ENCODE results near the gene SPARC.

SPARC gene

DNA sequence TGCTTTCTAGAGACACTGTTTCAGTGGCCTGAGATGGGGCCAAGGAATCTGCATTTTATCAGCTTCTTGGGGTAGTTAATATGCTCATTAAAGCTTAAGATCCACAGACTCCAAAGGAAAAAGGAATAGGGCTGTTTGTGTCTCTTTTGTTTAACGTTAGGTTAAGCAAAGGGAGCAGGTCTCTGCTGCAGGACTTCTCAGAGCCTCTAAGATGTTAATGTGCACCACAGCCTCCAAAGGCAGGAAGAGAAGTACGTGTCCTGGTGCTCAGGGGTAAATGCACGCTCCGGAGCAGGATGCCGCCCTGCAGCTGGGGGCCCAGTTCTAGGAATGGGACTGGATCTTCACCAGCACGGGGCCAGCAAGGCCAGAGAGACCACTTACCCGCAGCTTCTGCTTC, 19.6 kb downstream of the SPARC start:
- no peak overlapping the region for H3K4ac ChIP-seq (ENCODE audit: low read depth, low read length)
- no peak overlapping the region for H2AK5ac ChIP-seq (ENCODE audit: low read length)
- H3K4me3 ChIP-seq (ENCODE audit: low read length), result no peak overlapping the region
- no peak for DNase-seq
- H3K4me1 ChIP-seq (ENCODE audit: control insufficient read depth, low read depth, low read length), result no peaks in the 10 kb centered on the region
- H3K18ac ChIP-seq (ENCODE audit: low read length), result no peak overlapping the region
- H3K27ac ChIP-seq (ENCODE audit: low read depth, low read length), result no peak overlapping the region
- H4K8ac ChIP-seq (ENCODE audit: low read depth, low read length), result no peak overlapping the region
- H4K5ac ChIP-seq (ENCODE audit: low read length), result no peak overlapping the region
- H3K9ac ChIP-seq (ENCODE audit: low read length), result no peak overlapping the region
- H3K27me3 ChIP-seq (ENCODE audit: insufficient read depth, low read length, poor library complexity), result no peaks in the 10 kb centered on the region
- no CpG with 5 or more reads among the region's 7 CpGs for WGBS (ENCODE audit: extremely low coverage, insufficient coverage, low lambda C conversion rate)
- H3K36me3 ChIP-seq (ENCODE audit: control insufficient read depth, insufficient read depth, low read length), result peaks cover 69% of the 10 kb centered on the region
- no peak overlapping the region for H3K4me2 ChIP-seq (ENCODE audit: low read length)
- H3K56ac ChIP-seq (ENCODE audit: low read length), result no peak overlapping the region
- no peak overlapping the region for H3K23ac ChIP-seq (ENCODE audit: low read length)
- no peak overlapping the region for H2BK120ac ChIP-seq (ENCODE audit: low read depth, low read length)
- H2BK5ac ChIP-seq (ENCODE audit: low read length), result no peak overlapping the region
- peaks cover 10% of the 10 kb centered on the region for H3K79me1 ChIP-seq (ENCODE audit: low read length)
- H2BK15ac ChIP-seq (replicated peaks; ENCODE audit: low read depth), result no peak overlapping the region
- H3K79me2 ChIP-seq (ENCODE audit: control insufficient read depth, insufficient read depth, low read length), result no peaks in the 10 kb centered on the region

DNA sequence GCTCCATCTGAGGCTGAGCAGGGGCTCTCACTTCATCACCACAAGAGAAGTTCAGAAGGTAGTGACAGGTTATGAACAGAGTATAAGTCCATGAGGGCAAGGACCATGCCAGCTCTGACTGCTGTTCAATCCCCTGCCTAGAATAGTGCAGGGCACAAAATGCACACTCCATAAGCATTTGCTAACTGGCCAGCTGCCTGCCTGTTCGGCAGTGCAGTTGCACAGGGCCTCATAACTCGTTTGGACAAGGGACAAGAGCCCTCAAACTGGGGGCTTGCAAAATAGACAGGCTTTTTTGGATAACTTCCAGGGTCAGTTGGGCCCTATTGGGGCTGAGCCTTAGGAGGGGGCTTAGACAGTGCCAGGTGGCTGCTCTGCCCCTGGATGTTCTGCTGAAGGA, 21.1 kb downstream of the SPARC start:
- Histone ChIP-seq H3K36me3 (ENCODE audit: control insufficient read depth, insufficient read depth, low read length) (peaks cover 56% of the 10 kb centered on the region), H3K56ac (ENCODE audit: low read length) (no peak overlapping the region), H3K79me1 (ENCODE audit: low read length) (peaks cover 5% of the 10 kb centered on the region), H3K4me3 (ENCODE audit: low read length) (no peak overlapping the region), H3K23ac (ENCODE audit: low read length) (no peak overlapping the region), H3K79me2 (ENCODE audit: control insufficient read depth, insufficient read depth, low read length) (no peaks in the 10 kb centered on the region), H3K4ac (ENCODE audit: low read depth, low read length) (no peak overlapping the region), H2BK5ac (ENCODE audit: low read length) (no peak overlapping the region), H3K18ac (ENCODE audit: low read length) (no peak overlapping the region), H2AK5ac (ENCODE audit: low read length) (no peak overlapping the region), H2BK120ac (ENCODE audit: low read depth, low read length) (no peak overlapping the region), H3K4me2 (ENCODE audit: low read length) (no peak overlapping the region), H3K27me3 (ENCODE audit: insufficient read depth, low read length, poor library complexity) (no peaks in the 10 kb centered on the region), H4K5ac (ENCODE audit: low read length) (no peak overlapping the region), H2BK15ac (replicated peaks; ENCODE audit: low read depth) (no peak overlapping the region), H3K27ac (ENCODE audit: low read depth, low read length) (no peak overlapping the region), H3K4me1 (ENCODE audit: control insufficient read depth, low read depth, low read length) (no peaks in the 10 kb centered on the region), H4K8ac (ENCODE audit: low read depth, low read length) (no peak overlapping the region), H3K9ac (ENCODE audit: low read length) (no peak overlapping the region)
- WGBS (ENCODE audit: extremely low coverage, insufficient coverage, low lambda C conversion rate), result no CpG with 5 or more reads among the region's 2 CpGs
- no peak for DNase-seq

DNA sequence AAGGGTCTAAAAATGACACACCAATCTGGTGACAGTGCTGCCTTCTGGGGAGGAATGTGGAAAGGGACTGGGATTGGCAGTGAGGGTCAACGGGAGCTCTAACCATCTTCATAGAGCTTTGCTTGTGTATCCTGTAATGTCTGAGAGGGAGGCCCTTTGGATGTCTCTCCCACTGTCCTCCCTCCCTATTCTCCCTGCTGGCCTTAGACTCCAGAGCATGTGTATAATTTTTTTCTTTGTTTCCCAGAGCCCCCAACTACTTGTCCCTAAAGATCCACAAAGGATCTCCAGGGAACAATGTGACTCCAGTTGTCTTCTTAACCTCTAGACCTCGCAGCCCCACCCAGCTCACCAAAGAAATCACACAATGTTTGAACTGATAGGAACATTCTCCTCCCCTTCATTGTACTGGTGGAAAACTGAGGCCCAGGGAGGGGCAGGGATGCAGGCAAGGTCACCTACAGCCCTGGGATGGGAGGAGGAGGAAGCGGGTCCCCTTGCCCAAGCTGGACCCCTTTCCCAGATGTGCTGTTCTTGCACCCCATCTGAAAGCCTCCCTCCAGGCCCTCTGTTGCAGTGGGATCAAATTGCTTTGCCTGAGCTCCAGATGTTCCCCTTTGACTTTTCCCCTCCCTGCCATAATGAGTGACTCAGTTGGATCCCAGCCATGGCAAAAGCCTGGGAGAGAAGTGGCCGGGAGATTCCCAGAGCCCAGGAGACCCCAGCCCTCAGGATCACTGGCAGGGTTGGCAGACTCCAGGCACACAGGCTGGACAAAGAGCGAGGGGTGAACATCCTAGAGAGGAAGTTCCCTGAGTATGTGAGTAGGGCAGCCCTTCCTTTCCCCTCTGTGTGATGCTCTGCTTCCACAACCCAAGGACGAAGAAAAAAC, 21.8 kb downstream of the SPARC start:
- Histone ChIP-seq H3K79me1 (ENCODE audit: low read length) (peaks cover 4% of the 10 kb centered on the region), H4K5ac (ENCODE audit: low read length) (no peak overlapping the region), H3K56ac (ENCODE audit: low read length) (no peak overlapping the region), H3K27ac (ENCODE audit: low read depth, low read length) (no peak overlapping the region), H3K79me2 (ENCODE audit: control insufficient read depth, insufficient read depth, low read length) (no peaks in the 10 kb centered on the region), H3K9ac (ENCODE audit: low read length) (no peak overlapping the region), H3K4me1 (ENCODE audit: control insufficient read depth, low read depth, low read length) (no peaks in the 10 kb centered on the region), H3K18ac (ENCODE audit: low read length) (no peak overlapping the region), H3K4me2 (ENCODE audit: low read length) (no peak overlapping the region), H4K8ac (ENCODE audit: low read depth, low read length) (no peak overlapping the region), H3K4ac (ENCODE audit: low read depth, low read length) (no peak overlapping the region), H2BK15ac (replicated peaks; ENCODE audit: low read depth) (no peak overlapping the region), H3K23ac (ENCODE audit: low read length) (no peak overlapping the region), H3K4me3 (ENCODE audit: low read length) (no peak overlapping the region), H2BK5ac (ENCODE audit: low read length) (no peak overlapping the region), H3K36me3 (ENCODE audit: control insufficient read depth, insufficient read depth, low read length) (peaks cover 50% of the 10 kb centered on the region), H2BK120ac (ENCODE audit: low read depth, low read length) (no peak overlapping the region), H2AK5ac (ENCODE audit: low read length) (no peak overlapping the region), H3K27me3 (ENCODE audit: insufficient read depth, low read length, poor library complexity) (no peaks in the 10 kb centered on the region)
- no CpG with 5 or more reads among the region's 6 CpGs for WGBS (ENCODE audit: extremely low coverage, insufficient coverage, low lambda C conversion rate)
- no peak for DNase-seq

DNA sequence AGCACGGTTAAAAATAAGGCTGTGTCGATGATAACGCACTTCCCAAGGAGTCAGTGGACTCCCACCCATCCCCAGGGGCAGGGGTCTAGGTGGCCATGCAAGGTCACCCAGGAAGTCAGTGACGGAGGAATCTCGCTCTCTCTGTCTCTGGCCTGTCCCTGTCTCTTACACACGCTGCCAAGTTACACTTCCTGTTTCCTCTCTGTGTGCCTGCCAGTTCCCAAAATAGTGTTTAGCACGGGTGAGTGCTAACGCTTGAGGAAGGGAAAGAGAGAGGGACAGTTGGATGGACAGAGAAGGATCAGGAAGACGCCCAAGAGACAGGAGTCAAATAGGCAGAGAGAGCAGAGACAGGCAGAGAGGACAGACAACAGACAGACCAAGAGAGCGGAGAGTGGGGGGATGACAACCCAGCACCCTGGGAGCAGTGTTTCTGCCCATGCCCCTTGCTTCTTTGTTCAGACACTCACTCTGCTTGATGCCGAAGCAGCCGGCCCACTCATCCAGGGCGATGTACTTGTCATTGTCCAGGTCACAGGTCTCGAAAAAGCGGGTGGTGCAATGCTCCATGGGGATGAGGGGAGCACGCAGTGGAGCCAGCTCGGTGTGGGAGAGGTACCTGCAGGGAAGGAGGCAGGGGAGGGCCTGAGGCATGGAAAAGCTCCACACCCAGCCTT, 23.0 kb downstream of the SPARC start:
- Histone ChIP-seq H3K23ac (ENCODE audit: low read length) (no peak overlapping the region), H3K4ac (ENCODE audit: low read depth, low read length) (no peak overlapping the region), H3K4me2 (ENCODE audit: low read length) (no peak overlapping the region), H3K79me1 (ENCODE audit: low read length) (no peaks in the 10 kb centered on the region), H2BK15ac (replicated peaks; ENCODE audit: low read depth) (no peak overlapping the region), H4K5ac (ENCODE audit: low read length) (no peak overlapping the region), H3K18ac (ENCODE audit: low read length) (no peak overlapping the region), H2AK5ac (ENCODE audit: low read length) (no peak overlapping the region), H3K4me3 (ENCODE audit: low read length) (no peak overlapping the region), H2BK120ac (ENCODE audit: low read depth, low read length) (no peak overlapping the region), H3K27me3 (ENCODE audit: insufficient read depth, low read length, poor library complexity) (no peaks in the 10 kb centered on the region), H4K8ac (ENCODE audit: low read depth, low read length) (no peak overlapping the region), H3K27ac (ENCODE audit: low read depth, low read length) (no peak overlapping the region), H3K79me2 (ENCODE audit: control insufficient read depth, insufficient read depth, low read length) (no peaks in the 10 kb centered on the region), H2BK5ac (ENCODE audit: low read length) (no peak overlapping the region), H3K56ac (ENCODE audit: low read length) (no peak overlapping the region), H3K9ac (ENCODE audit: low read length) (no peak overlapping the region), H3K4me1 (ENCODE audit: control insufficient read depth, low read depth, low read length) (peaks cover 2% of the 10 kb centered on the region), H3K36me3 (ENCODE audit: control insufficient read depth, insufficient read depth, low read length) (peaks cover 40% of the 10 kb centered on the region)
- no CpG with 5 or more reads among the region's 17 CpGs for WGBS (ENCODE audit: extremely low coverage, insufficient coverage, low lambda C conversion rate)
- no peak for DNase-seq

DNA sequence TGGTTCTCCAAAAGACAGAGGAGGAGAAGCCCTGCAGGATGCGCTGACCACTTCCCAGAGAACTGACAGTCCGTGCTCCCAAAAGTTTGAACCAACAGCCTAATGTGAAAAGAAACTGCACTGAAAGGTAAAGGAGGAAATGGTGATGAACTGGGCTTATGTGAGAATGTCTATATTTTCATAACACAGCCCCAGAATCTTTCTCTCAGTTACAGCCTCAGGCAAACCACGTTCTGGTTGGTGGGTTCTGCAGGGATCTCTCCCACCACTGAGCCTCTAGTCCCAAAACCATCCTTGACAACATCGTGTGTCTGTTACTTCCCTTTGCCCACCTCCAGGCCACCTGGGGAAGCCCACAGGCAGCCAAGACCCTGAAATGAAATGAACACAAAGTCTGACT, 23.9 kb downstream of the SPARC start:
- no peak overlapping the region for H4K8ac ChIP-seq (ENCODE audit: low read depth, low read length)

More for the DNA sequence above, 23.9 kb downstream of the SPARC start:
- Histone ChIP-seq H3K4me2 (ENCODE audit: low read length) (no peak overlapping the region), H3K4me3 (ENCODE audit: low read length) (no peak overlapping the region), H3K56ac (ENCODE audit: low read length) (no peak overlapping the region), H3K27me3 (ENCODE audit: insufficient read depth, low read length, poor library complexity) (no peaks in the 10 kb centered on the region), H3K36me3 (ENCODE audit: control insufficient read depth, insufficient read depth, low read length) (peaks cover 37% of the 10 kb centered on the region), H2AK5ac (ENCODE audit: low read length) (no peak overlapping the region), H3K79me1 (ENCODE audit: low read length) (no peaks in the 10 kb centered on the region), H2BK120ac (ENCODE audit: low read depth, low read length) (no peak overlapping the region), H3K4me1 (ENCODE audit: control insufficient read depth, low read depth, low read length) (peaks cover 2% of the 10 kb centered on the region), H3K9ac (ENCODE audit: low read length) (no peak overlapping the region), H3K4ac (ENCODE audit: low read depth, low read length) (no peak overlapping the region), H3K18ac (ENCODE audit: low read length) (no peak overlapping the region), H4K5ac (ENCODE audit: low read length) (no peak overlapping the region), H3K79me2 (ENCODE audit: control insufficient read depth, insufficient read depth, low read length) (no peaks in the 10 kb centered on the region), H2BK5ac (ENCODE audit: low read length) (no peak overlapping the region), H3K23ac (ENCODE audit: low read length) (no peak overlapping the region), H2BK15ac (replicated peaks; ENCODE audit: low read depth) (no peak overlapping the region), H3K27ac (ENCODE audit: low read depth, low read length) (no peak overlapping the region)
- WGBS (ENCODE audit: extremely low coverage, insufficient coverage, low lambda C conversion rate), result no CpG with 5 or more reads among the region's 4 CpGs
- no peak for DNase-seq
